Stimulated activated CD8-positive, alpha-beta memory T cell treated with anti-CD3 and anti-CD28 coated beads, Interleukin-15, amount 100 ng/mL, for 48 hours (primary cell): Measurements from ENCODE around the gene KLHL41.
A peak's percentile ranks its signal among the peaks of the same experiment; 100 is the strongest.
"Not testable (repeated sequence)": the region's sequence is repeated elsewhere in the genome, so short reads cannot be mapped to it uniquely, and the experiment has no call there.

Experiments used
- DNase-seq, 2 donors: peaks; one replicate each; pipeline ENCODE4 v3.0.0-alpha.2; 2020; ENCODE audit warnings: low read depth in 2 of 2

Gene KLHL41

GRCh38 chr2:169572189-169572588, 62.7 kb downstream of the KLHL41 start:
- DNase-seq = no peak

GRCh38 chr2:169572821-169573159, 63.3 kb downstream of the KLHL41 start:
- DNase-seq = no peak

GRCh38 chr2:169573160-169573973, 63.9 kb downstream of the KLHL41 start, which contains the start of gene FASTKD1:
Gene FASTKD1, minus strand, starts transcription at chr2:169573865. Its CDS starts 1,836 bp downstream, at chr2:169572029.
- DNase-seq = peak; percentile 79 to 84

DNA sequence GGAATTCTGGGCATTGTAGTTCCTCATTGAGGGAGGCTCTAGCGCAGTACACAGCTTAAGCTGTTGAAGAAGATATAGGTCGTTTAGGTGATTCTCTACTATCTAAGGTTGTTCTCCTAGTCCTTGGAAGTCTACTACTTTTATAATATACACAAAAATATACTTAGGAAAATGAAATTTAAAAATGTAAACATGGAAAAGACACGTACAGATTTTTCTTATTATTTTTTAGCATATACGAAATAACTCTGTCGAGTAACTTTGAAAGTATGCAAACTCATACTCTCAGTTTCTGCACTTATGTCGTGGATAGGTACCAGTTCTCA, 64.4 kb downstream of the KLHL41 start:
- no peak for DNase-seq

- not testable (repeated sequence) for DNase-seq
These were observed 65.0 kb downstream of the KLHL41 start for GRCh38 chr2:169574539-169574938.

GRCh38 chr2:169575264-169575663, 65.8 kb downstream of the KLHL41 start:
- not testable (repeated sequence) for DNase-seq
